NCI-H2107 treated with DMSO at 0.1 percent for 48 hours (cell line): ENCODE results near the gene MAPK7.
"Not testable (repeated sequence)": the region's sequence is repeated elsewhere in the genome, so short reads cannot be mapped to it uniquely, and the experiment has no call there.

ENCODE experiments used
- DNase-seq: peaks from one replicate; lab custom pipeline; 2025; ENCODE audit not compliant: unreplicated experiment; lab: John Stamatoyannopoulos, UW

The MAPK7 gene

DNA sequence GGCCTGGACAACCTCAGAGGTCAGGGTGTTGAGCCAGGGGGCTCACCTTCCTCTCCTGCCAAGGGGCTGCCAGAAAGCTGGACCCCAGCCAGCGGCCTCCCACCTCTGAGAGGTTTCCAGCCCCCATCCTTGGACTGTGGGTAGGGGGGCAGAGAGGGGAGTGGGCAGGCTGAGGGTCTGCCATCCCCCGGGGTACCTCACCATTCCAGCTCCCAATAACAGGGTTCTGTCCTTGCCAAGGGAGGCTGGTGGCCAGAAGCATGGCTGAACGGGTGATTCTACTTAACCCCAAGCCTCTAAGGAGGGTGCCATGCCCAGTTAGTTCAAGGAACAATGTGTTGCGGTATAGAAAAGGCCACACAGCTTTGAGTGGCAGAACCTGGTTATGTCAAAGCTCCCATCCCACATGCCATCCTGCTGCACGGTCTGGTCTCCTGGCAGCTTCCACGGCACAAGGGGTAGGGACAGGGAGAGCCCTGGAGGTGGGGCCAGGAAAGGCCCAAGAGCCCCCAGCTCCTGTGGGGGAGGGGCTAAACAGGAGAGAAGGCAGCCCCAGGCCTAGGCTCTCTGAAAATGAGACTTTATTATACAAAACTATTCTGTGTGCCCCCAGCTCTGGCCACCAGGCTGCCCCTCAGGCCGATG, 35.6 kb upstream of the MAPK7 start:
- no peak for DNase-seq

DNA sequence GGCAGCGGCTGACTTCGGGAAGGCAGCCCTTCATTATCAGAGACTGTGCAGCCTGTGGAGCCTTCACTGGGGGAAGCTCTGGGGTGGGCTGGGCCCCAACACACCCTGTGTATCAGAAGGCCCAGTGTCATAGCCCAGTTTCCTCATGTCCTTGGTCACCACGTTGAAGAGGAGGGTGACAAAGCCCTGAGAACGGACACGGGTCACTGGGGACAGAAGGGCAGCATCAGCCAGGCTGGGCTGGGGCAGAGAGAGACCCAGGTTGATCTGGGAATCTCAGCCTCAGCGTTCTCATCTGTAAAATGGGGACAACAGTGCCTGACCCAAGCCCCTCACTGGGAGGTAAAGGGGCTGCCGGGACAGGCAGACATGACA, 35.1 kb upstream of the MAPK7 start:
- DNase-seq, result no peak

DNA sequence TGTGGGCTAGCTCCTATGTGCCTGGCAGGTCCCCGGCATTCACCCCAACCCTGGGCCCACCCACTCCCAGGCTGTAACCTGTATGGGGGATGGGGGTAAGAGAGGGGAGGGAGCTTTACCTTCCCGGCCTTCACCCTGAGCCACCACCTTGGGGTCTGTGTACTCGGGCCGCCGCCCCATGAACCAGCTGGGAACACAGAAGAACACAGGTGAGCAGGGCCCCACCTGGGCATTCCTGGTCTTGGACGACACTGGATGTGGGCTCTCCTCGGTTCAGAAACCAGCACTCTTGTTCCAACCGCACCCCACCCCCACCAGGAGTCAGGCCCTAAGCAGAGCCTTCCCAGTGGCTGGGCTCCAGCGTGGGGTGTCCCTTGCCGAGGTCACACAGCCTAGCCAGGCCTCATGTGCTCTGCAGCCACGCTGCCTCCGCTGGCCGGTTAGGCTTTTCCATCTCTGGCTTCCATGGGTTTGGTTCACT, 34.6 kb upstream of the MAPK7 start:
- no peak for DNase-seq

DNA sequence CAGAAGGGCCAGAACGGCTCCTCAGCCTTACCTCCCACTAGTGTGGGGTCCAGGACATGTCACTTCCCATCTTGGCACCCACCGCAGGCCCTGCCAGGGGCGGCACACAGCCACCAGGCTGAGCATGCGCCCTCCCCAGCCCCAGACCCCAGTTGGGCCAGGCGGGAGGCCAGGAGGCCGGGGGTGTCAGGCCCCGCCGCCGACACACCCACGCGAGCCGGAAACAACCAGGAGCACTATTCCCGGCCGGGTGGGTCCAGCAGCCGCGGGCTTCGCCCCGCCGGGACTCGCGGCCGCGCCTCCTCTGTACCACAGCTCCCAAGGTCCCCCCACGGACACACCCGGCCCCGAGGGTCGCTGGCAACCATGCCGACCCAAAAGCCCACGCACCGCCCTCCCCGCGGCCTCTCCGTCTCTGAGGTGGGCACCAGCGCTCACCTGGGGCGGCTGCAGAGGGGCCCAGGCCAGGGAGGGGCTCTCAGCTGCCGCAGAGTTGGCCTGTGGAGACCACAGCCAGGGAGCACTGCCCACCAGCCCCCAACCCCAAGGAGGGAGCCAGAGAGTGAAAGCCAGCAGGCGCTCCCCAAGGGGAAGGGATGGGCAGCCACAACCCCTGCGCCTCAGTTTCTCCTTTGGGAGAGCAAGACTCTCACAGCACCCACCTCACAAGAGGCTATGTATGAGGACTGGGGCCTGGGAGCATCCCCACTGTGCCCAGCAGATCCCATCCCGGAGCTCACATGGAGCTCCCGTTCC, 33.8 kb upstream of the MAPK7 start:
- no peak for DNase-seq

DNA sequence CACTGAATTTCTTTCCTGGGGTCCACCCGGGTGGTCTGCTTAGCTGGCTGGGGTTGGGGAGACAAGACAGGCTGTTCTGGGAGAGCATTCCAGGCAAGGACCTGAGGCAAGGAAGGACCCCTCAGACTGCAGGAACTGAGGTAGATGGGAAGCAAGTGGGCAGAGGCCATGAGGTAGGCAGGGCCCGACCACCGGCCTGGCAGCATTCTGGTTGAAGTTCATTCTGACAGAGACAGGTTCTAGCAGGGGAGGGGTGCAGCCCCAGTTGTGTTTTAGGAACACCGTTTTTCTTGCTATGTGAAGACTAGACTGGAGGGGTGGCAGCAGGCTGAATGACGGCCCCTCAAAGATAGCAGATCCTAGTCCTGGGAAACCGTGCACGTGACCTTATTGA, 33.2 kb upstream of the MAPK7 start:
- DNase-seq, result no peak

DNA sequence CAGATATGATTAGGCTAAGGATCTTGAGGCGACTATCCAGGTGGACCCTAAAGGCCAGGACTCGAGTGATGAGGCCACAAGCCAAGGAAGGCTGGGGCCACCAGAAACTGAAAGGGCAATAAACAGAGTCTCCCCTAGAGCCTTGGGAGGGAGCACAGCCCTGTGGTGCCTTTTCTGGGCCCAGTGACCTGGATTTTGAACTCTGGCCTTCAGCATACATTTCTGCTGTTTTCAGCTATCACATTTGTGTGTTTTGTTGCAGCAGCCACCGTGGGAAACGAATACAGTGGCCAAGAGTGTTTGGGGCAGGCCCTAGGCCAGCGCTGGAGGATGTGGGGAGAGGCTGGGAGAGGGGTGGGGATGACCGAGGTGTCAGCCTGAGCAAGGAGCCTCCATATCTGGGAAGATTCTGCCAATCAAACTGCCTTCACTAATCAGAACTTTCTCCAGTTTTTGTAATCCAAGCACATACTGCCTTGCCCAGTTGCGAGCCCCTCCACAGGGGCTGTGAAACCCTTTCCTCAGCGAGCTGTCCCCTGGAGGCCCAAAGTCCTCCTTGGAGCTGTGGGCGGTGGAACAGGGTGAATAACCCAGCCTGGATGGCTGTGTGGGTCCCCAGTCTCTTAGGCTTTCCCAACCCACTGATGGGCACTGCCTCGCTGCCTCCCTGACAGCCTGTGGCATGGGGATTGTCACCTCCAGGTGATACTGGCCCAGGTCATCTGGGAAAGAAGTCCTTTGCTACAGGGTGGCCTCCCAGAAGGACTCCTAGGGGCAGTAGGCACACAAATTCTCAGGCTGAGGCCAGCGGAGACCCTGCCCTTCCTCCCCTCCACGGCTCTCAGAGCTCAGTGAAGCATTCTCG, 32.6 kb upstream of the MAPK7 start:
- DNase-seq, result no peak

DNA sequence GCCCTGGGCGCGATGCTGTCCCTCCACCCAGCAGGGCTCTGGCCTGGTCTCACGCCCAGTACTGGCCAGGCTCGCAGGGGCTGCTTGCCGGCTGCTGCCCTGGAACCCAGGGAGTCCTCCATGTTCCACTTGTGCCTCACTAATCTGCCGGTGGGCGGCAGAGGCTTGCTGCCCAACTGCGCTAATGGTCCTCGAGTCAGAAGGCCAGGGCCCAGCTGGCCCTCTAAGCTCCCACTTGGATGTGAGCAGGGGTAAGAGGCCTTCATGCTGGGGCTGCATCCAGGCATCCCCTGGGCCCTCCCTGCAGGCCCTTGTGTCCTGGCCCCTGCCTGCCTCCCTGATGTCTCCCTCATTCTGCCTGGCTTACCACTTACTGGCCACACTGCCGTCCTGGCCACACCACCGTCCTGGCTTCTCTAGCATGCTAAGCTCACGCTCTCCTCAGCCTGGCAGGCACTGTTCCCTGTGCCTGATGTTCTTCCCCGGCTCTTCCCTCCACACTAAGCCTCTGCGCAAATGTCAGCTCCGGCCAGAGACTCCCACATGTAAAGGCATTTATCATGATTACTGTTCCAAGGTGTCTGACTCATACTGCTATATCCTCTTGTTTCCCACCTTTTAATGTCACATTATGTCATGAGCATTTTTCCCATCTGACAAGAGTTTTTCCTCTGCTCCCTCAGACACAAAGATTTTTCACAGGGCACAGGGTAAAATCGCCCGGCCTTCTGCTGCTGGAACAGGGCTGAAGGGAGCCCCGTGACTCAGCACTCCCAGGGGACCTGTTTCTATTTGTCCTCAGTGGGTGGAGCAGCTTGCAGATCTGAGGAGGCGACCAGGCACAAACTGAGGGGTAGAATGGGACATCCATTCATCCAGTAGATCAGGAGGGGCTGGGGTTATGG, 31.7 kb upstream of the MAPK7 start:
- peak; percentile 45 for DNase-seq

DNA sequence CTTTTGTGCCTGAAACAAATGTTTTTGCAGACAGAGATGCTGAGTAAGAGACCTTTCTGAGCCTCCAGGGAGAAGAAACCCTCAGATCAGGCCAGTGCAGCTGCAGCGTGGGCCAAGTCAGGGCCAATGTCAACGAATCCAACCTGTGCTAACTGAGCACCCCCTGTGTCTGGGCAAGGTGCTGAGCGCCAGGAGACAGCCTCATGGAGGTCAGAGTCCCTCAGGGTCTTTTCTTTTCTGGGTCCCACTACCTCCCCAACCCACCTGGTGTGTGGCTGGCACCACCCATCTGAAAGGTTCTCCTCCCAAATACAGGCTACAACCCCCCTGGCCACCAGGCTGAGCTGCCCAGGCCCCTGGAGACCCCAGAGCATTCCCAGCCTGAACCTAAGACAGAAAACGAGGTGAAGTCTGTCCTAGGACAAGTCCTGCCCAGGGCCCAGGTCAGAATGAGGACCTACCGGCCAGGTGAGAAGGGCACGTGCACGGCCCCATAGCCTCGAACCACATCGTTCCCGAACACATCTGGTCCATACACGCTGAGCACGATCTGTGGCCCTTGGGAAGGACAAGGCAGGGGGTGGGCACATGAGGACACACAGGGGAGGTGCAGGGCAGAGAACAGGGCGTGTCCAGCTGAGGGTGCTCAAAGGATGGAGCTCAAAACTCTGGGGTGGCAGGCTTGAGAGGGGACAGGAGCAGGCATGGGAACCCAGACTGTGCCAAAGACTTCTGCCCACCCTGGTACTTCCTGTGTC, 30.8 kb upstream of the MAPK7 start:
- DNase-seq, result no peak

DNA sequence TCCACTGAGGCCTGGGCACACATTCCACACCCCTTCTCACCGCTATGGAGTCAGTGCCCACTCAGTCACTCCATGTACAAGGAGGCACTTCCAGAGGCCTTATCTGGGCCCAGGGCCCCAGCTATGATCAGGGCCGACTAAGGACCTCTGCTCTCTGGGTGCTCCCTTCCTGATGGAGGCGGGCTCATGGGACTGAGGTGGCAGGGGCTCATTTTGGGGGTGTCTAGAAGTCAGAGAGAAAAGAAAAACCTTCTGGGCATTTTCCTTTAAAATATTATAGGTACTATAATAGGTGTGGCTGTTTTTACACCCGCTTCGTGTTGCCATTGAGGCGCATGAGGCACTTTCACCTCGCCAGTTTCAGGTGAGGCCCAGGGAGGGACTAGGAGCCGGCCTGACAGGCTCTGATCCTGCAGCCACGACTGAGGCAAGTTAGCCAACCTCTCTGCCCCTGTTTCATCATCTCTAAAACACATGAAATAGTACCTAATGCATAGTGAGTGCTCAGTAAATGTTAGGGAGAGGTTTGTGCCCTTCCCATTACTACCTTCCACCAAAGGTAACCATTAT, 30.1 kb upstream of the MAPK7 start:
- no peak for DNase-seq

DNA sequence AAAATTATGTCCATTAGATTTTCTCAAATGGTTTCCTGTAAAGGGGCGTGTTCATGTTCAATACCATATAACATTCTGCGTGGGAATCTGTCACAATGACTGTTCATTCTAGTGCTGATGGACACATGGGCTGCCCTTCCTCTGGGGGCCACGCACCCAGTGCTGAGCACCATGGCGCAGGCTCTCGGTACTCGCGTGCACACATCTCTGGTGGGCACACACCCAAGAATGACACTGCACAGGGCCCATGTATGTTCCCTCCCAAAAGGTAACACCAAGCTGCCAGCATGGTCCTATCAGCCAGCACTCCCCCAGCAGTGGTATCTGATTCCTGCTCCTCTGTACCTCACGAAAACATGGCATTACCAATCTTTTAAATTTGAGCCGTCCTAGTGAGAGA, 29.5 kb upstream of the MAPK7 start:
- DNase-seq, result no peak

DNA sequence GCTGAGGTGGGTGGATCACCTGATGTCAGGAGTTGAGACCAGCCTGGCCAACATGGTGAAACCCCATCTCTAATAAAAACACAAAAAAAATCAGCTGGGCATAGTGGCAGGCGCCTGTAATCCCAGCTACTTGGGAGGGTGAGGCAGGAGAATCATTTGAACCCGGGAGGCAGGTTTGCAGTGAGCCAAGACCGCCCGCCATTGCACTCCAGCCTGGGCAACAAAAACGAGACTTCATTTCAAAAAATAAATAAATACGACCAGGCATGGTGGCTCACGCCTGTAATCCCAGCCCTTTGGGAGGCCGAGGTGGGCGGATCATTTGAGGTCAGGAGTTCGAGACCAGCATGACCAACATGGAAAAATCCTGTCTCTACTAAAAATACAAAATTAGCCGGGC, 24.9 kb upstream of the MAPK7 start:
- DNase-seq, result not testable (repeated sequence)

DNA sequence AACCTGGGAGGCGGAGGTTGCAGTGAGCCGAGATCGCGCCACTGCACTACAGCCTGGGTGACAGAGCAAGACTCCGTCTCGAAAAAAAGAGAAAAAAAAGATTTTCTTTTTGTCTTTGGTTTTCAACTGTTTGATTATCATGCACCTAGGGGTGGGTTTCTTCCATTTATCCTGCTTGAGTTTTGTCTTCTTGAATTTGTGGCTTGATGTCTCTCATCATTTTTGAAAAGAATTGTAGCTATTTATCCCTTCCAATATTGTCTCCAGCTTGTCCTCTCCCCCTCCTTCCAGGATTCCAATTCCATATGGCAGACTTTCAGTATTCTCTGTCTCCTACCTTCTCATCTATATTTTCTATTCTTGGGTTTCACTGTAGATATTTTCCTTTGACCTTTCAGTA, 23.6 kb upstream of the MAPK7 start:
- DNase-seq, result no peak

DNA sequence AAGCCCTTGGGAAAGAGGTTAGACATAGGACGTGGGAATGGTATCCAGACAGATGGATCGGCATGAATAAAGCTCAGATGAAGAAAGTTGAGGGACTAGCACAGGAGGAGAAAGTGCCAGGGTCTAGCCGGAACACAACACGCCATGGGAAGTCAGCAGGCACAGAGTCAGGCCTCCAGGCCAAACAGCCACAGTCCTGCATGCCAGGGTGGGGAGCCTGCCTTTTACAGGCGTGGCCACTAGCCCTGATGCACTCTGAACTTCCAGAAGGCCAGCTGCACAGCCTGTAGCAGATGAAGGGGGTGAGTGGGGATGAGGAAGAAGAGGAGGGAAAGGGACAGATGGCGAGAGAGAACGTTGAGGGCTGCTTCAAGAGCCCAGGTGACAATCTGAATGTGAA, 20.9 kb upstream of the MAPK7 start:
- no peak for DNase-seq

DNA sequence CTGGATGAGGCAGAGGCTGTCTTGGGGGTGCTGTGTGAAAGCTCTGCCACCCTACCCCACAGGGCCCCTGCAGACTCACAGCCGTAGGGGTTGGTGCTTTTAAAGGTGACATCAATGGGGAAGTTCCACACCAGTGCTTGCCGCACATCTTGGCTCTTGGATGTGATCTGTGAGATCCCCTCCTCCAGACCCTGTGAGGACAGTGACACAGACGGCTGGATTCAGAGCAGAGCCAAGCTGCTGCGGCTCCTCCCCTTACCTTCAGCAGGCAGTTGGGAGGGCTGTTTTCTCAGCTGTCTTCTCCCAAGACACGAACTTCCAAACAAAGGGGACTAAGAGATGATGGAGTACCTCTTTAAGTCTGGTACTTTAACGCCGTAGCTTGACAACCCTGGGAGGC, 20.5 kb upstream of the MAPK7 start:
- no peak for DNase-seq

DNA sequence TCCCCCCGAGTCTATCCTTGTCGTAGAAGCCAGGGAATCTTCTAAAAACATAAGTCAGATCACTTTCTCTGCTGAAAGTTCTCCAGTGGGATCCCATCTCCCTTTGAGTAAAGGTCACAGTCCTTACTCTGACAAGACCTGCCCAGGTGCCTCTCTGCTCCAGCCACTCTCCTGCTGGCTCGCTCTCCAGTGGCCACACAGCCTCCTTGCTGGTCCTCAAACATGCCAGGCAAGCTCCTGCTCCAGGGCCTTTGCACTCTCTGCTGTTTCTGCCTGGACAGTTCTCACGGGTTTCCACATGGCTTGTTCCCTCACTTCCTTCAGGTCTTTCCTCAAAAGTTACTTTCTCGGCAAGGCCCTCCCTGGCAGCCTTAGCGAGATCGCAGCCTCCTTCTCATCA, 19.1 kb upstream of the MAPK7 start:
- DNase-seq, result no peak

DNA sequence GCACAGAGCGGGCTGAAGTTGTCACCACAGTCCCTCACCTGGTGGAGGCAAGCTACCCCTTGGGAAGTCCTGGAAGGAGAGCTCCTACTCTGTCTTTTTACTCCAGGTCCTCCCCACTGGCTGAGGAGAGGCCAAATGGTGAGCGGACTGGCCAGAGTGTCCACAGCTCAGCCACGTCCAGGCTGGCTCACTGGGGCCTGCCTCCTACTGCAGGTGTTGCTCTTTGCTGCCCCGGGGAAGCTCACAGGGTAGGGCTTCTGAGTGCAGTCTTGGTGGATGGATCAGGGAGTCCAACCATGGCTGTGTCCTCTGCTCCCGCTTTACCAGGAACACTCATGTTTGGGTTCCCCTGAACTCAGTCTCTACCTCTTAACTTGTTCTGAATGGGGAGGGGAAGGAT, 18.4 kb upstream of the MAPK7 start:
- no peak for DNase-seq

DNA sequence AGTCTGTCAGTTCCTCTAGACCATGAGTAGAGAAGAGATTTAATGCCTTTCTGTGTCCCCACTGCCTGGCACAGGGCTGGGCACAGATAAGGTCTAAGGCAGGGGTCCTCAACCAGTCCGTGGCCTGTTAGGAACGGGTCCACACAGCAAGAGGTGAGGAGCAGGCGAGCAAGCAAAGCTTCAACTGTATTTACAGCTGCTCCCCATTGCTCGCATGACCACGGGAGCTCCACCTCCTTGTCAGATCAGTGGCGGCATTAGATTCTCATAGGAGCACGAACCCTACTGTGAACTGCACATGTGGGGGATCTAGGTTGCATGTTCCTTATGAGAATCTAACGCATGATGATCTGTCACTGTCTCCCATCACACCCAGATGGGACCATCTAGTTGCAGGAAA, 17.5 kb upstream of the MAPK7 start:
- DNase-seq, result no peak

DNA sequence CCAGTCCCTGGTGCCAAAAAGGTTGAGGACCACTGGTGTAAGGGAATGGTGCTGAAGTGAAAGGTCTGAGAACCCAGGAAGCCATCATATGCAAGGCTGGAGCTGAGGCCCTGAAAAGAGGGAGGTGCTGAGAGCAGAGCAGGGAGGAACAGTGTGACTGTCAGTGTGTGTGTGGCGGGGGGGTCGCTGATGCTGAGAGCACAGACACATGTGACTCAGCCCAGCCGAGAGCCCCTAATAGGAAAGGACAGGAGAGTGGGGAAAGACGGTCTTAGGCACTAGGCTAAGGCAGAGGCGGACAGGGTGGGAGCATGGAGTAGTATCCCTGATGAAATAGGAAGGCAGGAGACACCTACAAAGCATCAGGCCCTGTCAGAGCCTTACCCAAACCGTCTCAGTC, 17.0 kb upstream of the MAPK7 start:
- DNase-seq, result no peak

DNA sequence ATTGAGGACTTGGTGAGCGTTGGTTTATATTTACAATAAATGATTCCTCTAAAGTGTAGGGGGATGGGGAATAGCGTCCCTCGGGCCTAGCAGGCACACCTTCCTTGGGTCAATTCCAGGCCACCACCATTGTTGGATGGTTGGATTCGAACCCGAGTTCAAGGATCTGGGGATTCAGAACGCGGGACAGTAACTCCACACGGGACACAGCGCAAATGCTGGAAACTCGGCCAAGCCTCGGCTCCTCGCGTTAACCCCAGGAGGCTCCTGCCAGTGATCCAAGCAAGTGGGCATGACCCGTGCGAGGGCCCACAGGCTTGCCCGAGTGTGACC, 16.4 kb upstream of the MAPK7 start:
- no peak for DNase-seq
